ENCODE measurements around the gene ARSA.

GRCh38 chr22:50672041-50672440 is 44.1 kb upstream of the ARSA start:
- TF ChIP-seq CTCF (IDR thresholded peaks at IDR 0.05; ENCODE audit: extremely low read depth in 1 of 2, insufficient read depth in 1 of 2, low read depth in 1 of 2, low read length in 2 of 2) (no peak), POLR2A (IDR thresholded peaks at IDR 0.05; ENCODE audit: low read depth, low read length) (no peak), EZH2 (IDR thresholded peaks at IDR 0.05; ENCODE audit: borderline replicate concordance, low read depth, low read length, severe bottlenecking) (no peak), POLR2AphosphoS5 (IDR thresholded peaks at IDR 0.05; ENCODE audit: insufficient read depth, low read depth, low read length) (no peak), FOS (IDR thresholded peaks at IDR 0.05; ENCODE audit: borderline replicate concordance, insufficient read depth, low read length) (no peak), MAX (IDR thresholded peaks at IDR 0.05; ENCODE audit: insufficient read depth, insufficient read length) (no peak), MYC (IDR thresholded peaks at IDR 0.05; ENCODE audit: low read depth, low read length) (no peak), JUN (IDR thresholded peaks at IDR 0.05; ENCODE audit: borderline replicate concordance, insufficient read depth, insufficient read length, low read depth) (no peak), GATA2 (IDR thresholded peaks at IDR 0.05; ENCODE audit: insufficient read depth, insufficient read length, low read depth, low read length) (no peak)
